ENCODE data around the gene PTH2R.

The PTH2R gene

DNA sequence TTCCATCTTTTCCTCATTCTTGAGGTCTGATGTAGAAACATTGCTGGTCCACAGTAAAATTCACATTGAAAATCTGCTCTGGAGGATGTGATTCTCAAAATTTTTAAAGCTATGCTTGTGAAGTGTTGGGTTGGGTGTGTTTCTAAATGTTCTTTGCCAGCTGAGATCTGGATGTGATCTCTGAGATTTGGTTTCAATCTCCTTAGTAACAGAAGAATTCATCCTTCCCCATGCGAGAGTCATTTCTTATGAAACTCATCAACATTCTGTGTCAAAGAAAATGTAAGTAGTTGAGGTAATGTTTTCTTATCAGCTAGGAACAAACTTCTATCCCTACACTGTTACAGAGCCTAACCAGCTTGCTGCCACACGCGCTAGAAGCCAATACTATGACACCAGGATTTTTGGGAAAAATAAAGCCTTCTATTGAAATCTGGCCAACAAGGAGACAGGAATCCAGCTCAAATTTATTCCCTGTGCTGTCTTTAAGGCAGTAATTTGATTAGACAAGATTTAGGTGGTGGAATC, 134.9 kb downstream of the PTH2R start:
- H3K27ac ChIP-seq: no peak overlapping the region
- no peak for TF ChIP-seq ZFX (IDR thresholded peaks at IDR 0.05)
- TF ChIP-seq, protein P1, sequence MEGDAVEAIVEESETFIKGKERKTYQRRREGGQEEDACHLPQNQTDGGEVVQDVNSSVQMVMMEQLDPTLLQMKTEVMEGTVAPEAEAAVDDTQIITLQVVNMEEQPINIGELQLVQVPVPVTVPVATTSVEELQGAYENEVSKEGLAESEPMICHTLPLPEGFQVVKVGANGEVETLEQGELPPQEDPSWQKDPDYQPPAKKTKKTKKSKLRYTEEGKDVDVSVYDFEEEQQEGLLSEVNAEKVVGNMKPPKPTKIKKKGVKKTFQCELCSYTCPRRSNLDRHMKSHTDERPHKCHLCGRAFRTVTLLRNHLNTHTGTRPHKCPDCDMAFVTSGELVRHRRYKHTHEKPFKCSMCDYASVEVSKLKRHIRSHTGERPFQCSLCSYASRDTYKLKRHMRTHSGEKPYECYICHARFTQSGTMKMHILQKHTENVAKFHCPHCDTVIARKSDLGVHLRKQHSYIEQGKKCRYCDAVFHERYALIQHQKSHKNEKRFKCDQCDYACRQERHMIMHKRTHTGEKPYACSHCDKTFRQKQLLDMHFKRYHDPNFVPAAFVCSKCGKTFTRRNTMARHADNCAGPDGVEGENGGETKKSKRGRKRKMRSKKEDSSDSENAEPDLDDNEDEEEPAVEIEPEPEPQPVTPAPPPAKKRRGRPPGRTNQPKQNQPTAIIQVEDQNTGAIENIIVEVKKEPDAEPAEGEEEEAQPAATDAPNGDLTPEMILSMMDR (conservative IDR thresholded peaks at IDR 0.05): no peak

DNA sequence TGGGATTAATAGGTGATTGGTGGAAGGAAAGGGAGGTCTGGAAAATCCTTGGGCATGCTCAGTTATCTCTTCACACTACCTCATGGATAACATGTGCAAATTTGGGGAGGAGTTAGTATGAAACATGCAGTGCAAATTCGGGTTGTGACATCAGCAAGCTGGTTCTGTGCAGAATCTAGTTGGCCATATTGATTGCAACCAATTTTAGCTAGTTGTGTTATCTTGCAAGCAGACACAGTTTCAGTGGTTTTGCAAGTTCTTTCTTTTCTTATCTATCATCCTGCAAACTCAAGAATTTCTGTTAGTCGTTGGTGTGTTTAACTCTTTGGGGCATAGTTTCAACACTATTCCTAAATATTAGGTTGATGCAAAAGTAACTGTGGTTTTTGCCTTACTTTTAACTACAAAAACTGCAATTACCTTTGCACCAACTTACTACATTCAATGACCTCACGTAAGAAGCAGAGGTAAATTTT, 135.4 kb downstream of the PTH2R start:
- TF ChIP-seq ZFX (IDR thresholded peaks at IDR 0.05): no peak
- TF ChIP-seq, protein P1 (conservative IDR thresholded peaks at IDR 0.05): no peak
- H3K27ac ChIP-seq: no peak overlapping the region

DNA sequence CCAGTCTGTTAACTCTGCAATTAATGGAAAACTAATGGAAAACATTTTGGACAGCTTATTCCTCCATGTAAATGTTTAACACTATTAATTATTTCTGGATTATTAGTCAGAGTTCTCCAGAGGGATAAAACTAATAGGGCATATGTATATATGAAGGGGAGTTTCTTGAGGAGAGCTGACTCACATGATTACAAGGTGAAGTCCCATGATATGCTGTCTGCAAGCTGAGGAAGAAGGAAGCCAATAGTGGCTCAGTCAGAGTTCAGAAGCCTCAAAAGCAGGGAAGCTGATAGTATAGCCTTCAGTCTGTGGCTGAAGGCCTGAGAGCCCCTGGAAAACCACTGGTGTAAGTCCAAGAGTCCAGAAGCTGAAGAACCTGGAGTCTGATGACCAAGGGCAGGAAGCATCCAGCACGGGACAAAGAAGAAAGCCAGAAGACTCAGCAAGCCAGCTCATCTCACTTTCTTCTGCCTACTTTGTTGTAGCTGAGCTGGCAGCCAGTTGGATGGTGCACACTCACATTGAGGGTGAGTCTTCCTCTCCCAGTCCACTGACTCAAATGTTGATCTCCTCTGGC, 136.0 kb downstream of the PTH2R start:
- H3K27ac ChIP-seq: no peak overlapping the region
- TF ChIP-seq ZFX (IDR thresholded peaks at IDR 0.05): no peak
- TF ChIP-seq, protein P1 (conservative IDR thresholded peaks at IDR 0.05): no peak

Measured in C4-2B (cell line).